Activated T-cell treated with anti-CD3 and anti-CD28 coated beads, Interleukin-2, amount 50 U/mL, for 72 hours (primary cell): ENCODE data around the gene RNF31. TPM values are rescaled to one million over a fixed set of nuclear protein-coding genes. Genes with fewer than 3 reads are reported as not detected.

Experiments used
- ATAC-seq, 2 donors: fragments of 150-1000 bp; cut with Tn5 transposase; replicated peaks in 1 of 2; 2 replicates each; pipeline ENCODE4 v1.10.0; 2021; ENCODE audit warnings: moderate library complexity in 2 of 2, mild to moderate bottlenecking in 1 of 2
- DNase-seq, 2 donors: peaks; one replicate each; pipeline ENCODE4 v3.0.0; 2021 to 2022; ENCODE audit warnings: mixed read lengths in 1 of 2
- H3K27ac Mint-ChIP-seq: one replicate; pipeline ENCODE4 v1.8.0; 2022; ENCODE audit warnings: mild to moderate bottlenecking, moderate library complexity, mixed read lengths
- H3K27me3 Mint-ChIP-seq: one replicate; pipeline ENCODE4 v1.8.0; 2022; ENCODE audit warnings: low read depth, mixed read lengths
- H3K36me3 Mint-ChIP-seq, 2 donors: one replicate each; pipeline ENCODE4 v1.8.0; 2022; ENCODE audit warnings: mixed read lengths in 2 of 2, mild to moderate bottlenecking in 1 of 2; ENCODE audit not compliant: insufficient read depth in 2 of 2
- H3K4me1 Mint-ChIP-seq: one replicate; pipeline ENCODE4 v1.8.0; 2022; ENCODE audit warnings: low read depth, mixed read lengths
- H3K4me3 Mint-ChIP-seq, 2 donors: one replicate each; pipeline ENCODE4 v1.8.0; 2022; ENCODE audit warnings: mild to moderate bottlenecking in 2 of 2, mixed read lengths in 2 of 2, moderate library complexity in 2 of 2
- H3K9me3 Mint-ChIP-seq, 2 donors: one replicate each; pipeline ENCODE4 v1.8.0; 2022; ENCODE audit warnings: mixed read lengths in 2 of 2
- total RNA-seq, 2 donors: library from RNA; stranded (reverse); gene quantifications; one replicate each; pipeline ENCODE4 v1.2.3, GENCODE V29; 2022

Gene RNF31
- total RNA-seq, 2 donors from 2014 or later, result 88.7 to 90.6 TPM

DNA sequence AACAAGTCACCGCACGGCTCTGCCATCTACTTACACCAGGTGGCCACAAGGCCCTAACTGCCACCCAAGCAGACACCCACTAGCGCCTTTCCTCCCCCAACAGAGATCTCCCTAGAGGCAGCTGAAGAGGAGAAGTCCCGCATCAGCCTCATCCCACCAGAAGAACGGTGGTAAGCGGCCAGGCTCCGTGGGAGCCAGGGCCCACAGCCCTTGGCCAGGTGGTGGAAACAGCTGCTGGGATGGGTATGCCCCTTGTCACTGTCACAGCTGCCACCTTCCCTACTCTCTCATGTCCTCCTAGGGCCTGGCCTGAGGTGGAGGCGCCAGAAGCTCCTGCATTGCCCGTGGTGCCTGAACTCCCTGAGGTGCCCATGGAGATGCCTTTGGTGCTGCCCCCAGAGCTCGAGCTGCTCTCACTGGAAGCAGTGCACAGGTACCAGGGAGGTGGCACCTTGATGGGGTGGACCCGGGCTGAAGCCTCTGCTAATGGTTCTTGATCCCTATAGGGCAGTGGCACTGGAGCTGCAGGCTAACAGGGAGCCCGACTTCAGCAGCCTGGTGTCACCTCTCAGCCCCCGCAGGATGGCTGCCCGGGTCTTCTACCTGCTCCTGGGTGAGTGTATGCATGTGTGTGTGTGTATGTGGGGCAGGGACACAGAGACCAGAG is 32.1 kb downstream of the RNF31 start:
- no peak overlapping the region for H3K27ac Mint-ChIP-seq
- DNase-seq (no peak), ATAC-seq (no peak)
- no peaks in the 10 kb centered on the region for H3K27me3 Mint-ChIP-seq
- no peaks in the 10 kb centered on the region for H3K9me3 Mint-ChIP-seq
- no peaks in the 10 kb centered on the region for H3K4me1 Mint-ChIP-seq
- H3K4me3 Mint-ChIP-seq, result no peak overlapping the region
- H3K36me3 Mint-ChIP-seq, result peaks cover 1 to 4% of the 10 kb centered on the region in 2 donors

DNA sequence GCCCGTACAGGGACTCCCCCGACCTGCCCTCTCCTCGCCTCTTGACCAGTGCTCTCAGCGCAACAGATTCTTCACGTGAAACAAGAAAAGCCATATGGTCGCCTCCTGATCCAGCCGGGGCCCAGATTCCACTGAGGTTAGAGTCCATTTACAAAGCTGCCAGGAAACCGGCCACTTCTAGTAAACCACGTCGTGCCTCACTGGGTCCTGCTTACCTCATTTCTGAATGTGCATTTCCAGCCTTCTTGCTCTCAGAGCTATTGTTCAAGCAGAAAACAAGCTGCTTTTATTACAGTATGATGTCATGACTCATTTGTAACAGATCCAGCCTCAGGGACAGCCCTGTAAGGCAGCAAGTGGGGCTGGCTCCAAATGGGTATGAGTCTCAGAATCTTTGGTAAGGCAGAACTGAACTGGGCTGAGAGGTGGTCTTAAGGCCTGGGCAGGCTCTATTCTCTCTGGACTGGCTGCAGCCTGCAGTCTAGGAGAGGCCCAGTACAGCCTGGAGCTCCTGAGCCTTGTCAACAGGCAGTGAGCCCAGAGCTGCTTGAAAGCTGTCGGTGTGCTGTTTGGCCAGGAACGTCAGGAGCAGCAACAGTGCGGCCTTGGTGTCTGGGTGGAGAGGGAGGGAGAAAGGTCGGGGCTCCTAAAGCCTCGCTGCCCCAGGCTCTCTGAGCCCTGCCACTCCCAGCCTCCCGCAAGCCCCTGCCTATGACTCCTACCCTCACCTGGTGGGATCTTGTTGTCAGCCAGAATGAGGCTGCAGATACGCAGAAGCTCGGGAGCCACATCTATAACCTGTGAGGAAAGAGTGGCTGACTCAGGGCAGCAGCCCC is 32.9 kb downstream of the RNF31 start:
- no peak for DNase-seq
- Mint-ChIP-seq H3K9me3 (no peaks in the 10 kb centered on the region), H3K4me1 (no peaks in the 10 kb centered on the region), H3K4me3 (no peak overlapping the region), H3K27ac (peak overlapping the region; percentile 72), H3K27me3 (no peaks in the 10 kb centered on the region), H3K36me3 (peaks cover 1 to 4% of the 10 kb centered on the region in 2 donors)
- peak in 1 of 2 donors; percentile 3 for ATAC-seq

DNA sequence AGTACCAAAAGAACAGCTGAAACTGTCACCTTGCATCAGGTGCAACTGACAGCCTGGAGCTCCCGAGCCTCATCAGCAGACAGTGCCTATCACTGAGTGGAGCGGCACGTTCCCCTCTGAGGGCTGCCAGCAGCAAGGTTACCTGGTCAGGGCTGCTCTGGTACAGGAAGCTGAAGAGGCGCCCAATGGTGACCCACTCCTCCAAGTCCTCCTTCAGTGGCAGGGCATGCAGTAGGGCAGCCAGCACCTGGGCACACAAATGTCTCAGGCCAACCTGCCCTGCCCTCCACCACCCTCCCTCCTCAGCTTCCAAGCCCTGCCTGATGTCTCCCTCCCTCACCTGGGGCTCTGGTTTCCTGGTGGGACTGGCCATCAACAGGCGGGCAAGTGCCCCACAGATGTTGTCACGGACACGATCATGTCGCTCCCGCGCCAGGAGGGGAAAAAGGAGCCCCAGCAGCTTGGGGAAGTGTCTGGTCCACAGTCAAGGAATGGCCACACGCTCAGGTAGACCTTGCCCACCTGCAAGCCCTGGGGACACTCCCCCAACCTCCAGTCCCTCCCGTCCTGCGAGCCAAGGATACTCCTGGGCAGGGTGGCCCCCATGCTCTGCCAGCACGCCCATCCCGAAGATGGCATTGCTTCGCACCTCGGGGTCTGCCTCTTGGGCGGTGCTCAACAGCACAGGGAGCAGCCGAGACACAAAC is 34.2 kb downstream of the RNF31 start:
- DNase-seq (no peak), ATAC-seq (peak in 1 of 2 donors; percentile 8)
- no peak overlapping the region for H3K4me3 Mint-ChIP-seq
- peaks cover 1 to 4% of the 10 kb centered on the region in 2 donors for H3K36me3 Mint-ChIP-seq
- no peaks in the 10 kb centered on the region for H3K4me1 Mint-ChIP-seq
- H3K27ac Mint-ChIP-seq, result peak overlapping the region; percentile 7
- H3K9me3 Mint-ChIP-seq, result no peaks in the 10 kb centered on the region
- no peaks in the 10 kb centered on the region for H3K27me3 Mint-ChIP-seq

DNA sequence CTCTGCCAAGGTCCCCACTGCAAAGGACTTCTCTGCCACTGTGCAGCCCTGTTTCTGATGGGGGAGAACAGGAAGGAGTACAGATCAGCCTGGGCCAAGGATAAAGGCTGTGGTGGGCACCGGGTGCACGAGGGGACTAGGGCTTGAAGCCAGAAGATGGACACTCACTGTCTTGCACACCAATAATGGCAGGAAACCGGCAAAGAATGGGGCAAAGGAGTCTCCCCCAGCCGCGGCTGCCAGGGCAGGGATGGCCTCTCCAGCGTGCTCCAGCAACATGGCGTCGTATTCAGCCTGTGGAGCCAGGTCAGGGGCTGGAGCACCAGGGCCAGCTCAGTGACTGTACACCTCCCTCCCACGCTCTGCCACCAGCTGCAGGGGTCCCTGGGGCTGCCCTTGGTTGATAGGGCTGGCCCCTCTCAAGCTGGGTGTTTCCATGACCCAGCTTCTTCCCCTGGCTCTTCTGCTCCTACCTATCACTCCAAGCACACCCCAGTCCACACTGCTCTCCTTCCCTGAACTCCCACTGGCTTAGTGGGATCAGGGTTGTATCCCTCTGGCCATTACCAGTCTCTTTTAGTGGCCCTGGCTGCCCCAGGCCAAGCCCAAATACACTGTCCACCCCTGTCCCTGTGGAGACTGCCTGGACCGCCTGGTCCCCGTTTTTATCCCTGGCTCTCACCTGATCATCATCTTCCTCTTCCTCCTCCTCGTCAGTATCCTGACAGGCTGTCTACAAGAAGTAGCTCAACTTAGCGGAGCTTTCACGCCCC is 35.0 kb downstream of the RNF31 start:
- H3K4me3 Mint-ChIP-seq, result no peak overlapping the region
- ATAC-seq (no peak), DNase-seq (no peak)
- peaks cover 1 to 4% of the 10 kb centered on the region in 2 donors for H3K36me3 Mint-ChIP-seq
- H3K27me3 Mint-ChIP-seq, result no peaks in the 10 kb centered on the region
- peaks cover 4% of the 10 kb centered on the region for H3K4me1 Mint-ChIP-seq
- no peaks in the 10 kb centered on the region for H3K9me3 Mint-ChIP-seq
- peak overlapping the region; percentile 7 for H3K27ac Mint-ChIP-seq

DNA sequence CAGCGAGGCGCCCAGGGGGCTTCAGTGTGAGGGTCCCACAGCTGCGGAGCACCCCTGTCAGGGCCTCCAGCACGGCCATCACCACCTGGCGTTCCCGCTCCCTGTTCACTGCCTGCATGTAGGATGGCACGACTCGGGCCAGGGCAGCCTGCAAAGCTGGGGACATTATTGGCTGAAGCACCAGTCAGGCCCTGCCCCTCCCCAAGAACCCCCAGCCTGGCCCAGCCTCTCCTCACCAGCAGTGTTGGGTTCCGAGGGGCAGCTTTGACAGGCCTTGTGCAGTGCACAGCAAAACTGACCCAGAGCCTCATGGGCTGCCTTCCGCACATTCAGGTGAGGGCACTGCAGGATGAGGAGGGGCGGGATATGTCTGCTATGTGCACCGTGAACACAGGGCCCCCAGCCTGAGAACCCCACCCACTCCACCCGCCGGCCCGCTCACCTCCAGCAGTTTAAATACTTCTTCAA is 35.8 kb downstream of the RNF31 start:
- peaks cover 1 to 4% of the 10 kb centered on the region in 2 donors for H3K36me3 Mint-ChIP-seq
- ATAC-seq (no peak), DNase-seq (no peak)
- H3K9me3 Mint-ChIP-seq, result no peaks in the 10 kb centered on the region
- H3K4me1 Mint-ChIP-seq, result peaks cover 12% of the 10 kb centered on the region
- H3K27me3 Mint-ChIP-seq, result no peaks in the 10 kb centered on the region
- no peak overlapping the region for H3K4me3 Mint-ChIP-seq
- H3K27ac Mint-ChIP-seq, result no peak overlapping the region

DNA sequence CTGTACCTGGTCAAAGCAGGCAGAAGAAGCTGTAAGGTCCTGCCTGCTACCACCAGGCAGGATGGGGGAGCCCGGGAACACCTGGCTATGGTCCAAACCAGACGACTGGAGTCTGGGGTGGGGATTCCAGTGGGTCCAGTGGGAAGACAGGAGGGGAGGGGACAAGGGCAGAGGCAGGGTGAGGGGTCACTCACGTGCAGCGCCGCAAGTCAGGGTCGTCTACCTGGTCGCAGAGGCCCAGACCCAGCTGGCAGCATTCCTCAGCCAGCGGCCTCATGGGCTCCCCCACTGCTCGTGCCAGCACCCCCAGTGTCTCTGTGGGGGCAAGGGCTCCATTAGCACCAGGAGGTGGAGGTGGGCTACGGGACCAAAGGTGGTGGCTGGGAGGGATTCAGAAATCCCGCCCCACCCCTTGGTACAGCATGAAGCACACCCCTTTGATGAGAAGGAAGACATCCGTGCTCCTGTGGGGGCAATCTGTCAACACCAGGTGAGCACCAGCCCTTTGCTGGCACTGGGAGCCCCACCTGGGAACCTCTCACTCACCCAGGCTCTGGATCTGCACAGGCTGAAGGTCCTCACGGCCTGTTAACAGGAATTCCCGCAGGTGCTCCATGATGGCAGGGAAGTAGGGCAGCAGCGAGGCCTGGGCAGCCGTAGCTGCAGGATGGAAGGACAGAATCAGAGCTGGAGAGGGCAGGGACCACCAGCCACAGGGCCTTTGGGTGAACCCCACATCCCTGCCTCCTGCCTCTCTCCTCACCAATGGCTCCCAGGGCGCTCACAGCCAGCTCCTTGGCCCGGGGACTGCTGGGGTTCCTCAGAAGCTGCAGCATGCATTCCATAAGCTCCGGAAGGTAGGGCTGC is 37.0 kb downstream of the RNF31 start:
- H3K9me3 Mint-ChIP-seq, result no peaks in the 10 kb centered on the region
- H3K27ac Mint-ChIP-seq, result no peak overlapping the region
- DNase-seq, result no peak
- H3K36me3 Mint-ChIP-seq, result peaks cover 1% of the 10 kb centered on the region in 2 donors
- peaks cover 22% of the 10 kb centered on the region for H3K4me1 Mint-ChIP-seq
- H3K4me3 Mint-ChIP-seq, result no peak overlapping the region
- ATAC-seq, result no peak
- no peaks in the 10 kb centered on the region for H3K27me3 Mint-ChIP-seq

DNA sequence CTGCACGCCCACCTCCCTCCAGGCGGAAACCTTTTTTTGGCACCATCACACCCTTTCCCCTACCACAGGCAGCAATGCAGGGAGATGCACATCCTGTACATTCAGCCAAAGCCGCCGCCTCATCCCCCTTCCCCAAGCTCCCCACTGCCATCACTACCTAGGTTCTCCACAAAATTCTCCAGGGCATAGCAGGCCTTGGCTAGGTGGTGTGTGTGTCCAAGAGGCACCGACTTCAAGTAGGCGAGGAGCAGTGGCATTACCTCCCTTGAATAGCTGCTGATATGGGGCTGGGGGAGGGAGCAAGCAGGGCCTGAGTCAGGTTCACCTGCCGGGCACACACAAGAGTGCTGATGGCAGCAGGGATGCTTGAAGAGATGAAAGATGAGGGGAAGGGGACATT is 37.7 kb downstream of the RNF31 start:
- Mint-ChIP-seq H3K27me3 (no peaks in the 10 kb centered on the region), H3K36me3 (peaks cover 0 to 1% of the 10 kb centered on the region in 2 donors), H3K4me3 (no peak overlapping the region), H3K4me1 (peaks cover 29% of the 10 kb centered on the region), H3K9me3 (no peaks in the 10 kb centered on the region), H3K27ac (no peak overlapping the region)
- ATAC-seq (no peak), DNase-seq (no peak)

DNA sequence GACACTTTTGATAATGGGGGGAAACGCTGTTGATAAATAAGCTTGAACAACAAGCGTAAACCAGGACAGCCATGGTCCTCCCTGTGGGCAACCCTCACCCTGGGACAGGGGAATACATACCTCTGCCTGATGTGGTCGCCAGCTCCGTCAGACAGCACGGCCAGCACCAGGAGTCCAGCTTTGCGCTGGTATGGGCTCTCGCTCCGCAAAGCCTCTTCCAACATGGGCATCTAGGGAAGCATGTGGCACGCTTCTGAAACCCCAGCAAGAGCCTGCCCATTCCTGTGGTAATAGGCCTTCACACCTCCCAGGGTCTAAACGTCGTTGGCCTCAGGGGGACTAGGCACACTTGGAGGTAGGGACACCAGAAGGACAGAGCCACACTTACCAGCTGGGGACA is 38.4 kb downstream of the RNF31 start:
- Mint-ChIP-seq H3K4me3 (no peak overlapping the region), H3K27ac (no peak overlapping the region)
- ATAC-seq, result no peak

DNA sequence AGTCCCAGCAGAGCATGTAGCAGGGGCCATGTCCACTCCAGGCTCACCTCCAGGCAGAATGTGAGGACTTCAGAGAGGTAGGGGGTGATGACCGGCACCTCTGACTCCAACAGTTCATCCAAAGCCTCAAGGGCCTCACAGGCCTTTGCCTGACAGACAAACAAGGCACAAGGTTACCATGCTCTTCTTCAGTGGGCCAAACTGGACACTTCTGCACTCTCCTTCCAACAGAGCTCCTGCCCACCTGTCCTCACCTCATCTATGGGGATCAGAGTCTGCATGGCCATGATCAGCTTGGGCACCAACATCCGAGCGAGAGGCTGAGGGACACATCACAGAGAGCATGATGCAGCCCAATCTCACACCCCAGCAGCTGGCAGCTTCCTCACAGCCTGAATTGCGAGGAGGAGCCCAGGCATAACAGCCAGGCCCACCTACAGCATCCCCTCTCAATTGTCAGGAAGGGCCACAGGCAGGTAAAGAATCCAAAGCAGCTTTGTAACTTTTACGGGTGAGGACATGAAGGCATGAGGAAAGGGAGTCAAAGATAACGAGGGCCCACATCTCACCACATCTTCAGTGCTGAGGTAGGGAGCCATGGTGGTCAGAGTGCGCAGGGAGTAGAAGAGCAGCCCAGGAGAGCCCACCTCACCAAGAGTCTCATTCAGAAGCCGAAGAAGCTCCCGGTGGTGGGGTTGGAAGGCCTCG is 39.7 kb downstream of the RNF31 start:
- ATAC-seq, result no peak
- H3K4me1 Mint-ChIP-seq, result peaks cover 38% of the 10 kb centered on the region
- no peak for DNase-seq
- no peaks in the 10 kb centered on the region for H3K9me3 Mint-ChIP-seq
- H3K27ac Mint-ChIP-seq, result peak overlapping the region; percentile 48
- H3K36me3 Mint-ChIP-seq, result peaks cover 0 to 1% of the 10 kb centered on the region in 2 donors
- no peaks in the 10 kb centered on the region for H3K27me3 Mint-ChIP-seq
- H3K4me3 Mint-ChIP-seq, result peak overlapping the region; percentile 77 to 91

More for the DNA sequence above, 38.4 kb downstream of the RNF31 start:
- no peaks in the 10 kb centered on the region for H3K27me3 Mint-ChIP-seq
- no peak for DNase-seq
- H3K4me1 Mint-ChIP-seq, result peaks cover 32% of the 10 kb centered on the region
- peaks cover 0 to 1% of the 10 kb centered on the region in 2 donors for H3K36me3 Mint-ChIP-seq
- no peaks in the 10 kb centered on the region for H3K9me3 Mint-ChIP-seq

DNA sequence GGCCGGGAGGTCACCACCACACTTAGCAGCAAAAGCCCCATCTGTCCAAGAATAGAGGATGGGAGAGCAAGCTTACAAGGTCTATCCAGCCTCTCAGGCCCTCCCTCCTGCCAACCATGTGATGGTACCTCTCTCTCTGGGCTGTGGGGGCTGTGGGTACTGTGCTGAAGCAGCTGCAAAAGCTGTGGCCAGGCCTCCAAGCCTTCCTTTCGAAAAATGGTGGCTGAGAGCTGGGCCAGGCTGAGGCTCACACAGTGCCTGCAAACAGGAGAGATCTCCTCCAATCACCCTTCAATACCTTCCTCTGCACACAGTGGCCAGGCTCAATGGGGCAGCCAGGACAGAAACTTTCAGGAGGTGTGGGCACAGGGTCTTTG is 40.2 kb downstream of the RNF31 start:
- H3K9me3 Mint-ChIP-seq, result no peaks in the 10 kb centered on the region
- H3K27me3 Mint-ChIP-seq, result no peaks in the 10 kb centered on the region
- peak overlapping the region; percentile 91 to 93 for H3K4me3 Mint-ChIP-seq
- no peak for DNase-seq
- ATAC-seq, result no peak
- H3K36me3 Mint-ChIP-seq, result peaks cover 0 to 3% of the 10 kb centered on the region in 2 donors
- no peak overlapping the region for H3K27ac Mint-ChIP-seq
- H3K4me1 Mint-ChIP-seq, result peaks cover 44% of the 10 kb centered on the region

DNA sequence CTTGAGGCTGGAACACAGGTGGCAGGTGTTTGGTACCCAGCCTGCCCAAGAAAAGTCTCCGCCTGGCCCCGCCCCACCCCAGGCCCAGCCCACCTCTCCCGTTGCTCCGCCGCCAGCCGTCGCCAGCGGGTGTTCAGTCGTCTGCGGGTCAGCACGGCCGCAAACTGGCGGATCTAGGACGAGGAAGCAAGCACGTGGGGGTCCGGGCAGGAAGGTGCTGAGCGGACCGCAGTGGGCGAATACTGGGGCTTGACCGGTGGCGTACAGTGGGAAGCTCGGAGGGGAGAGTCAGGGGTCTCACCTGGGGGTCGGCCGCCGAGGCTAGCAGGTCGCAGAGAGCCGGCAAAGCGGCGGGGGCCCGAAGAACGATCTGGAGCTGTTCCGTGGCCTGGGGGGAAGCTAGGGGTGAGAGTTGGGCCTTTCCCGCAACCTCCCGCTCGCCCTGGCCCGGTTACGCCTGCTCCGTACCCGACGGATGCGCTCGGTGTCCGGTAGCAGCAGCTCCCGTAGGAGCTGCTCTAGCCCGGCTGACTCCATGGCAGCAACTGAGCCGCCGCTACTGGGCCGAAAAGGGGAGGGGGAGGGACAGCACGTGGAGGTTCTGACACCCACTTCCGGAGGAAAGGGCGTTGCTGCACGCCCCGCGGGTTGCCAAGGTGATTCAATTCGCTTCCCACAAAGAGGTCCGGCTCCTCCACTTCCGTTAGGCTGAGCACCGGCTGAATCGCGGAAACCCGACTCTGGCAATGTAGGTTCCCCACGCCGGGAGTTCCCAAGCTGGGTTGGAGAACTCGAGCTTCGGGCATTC is 41.2 kb downstream of the RNF31 start, which contains the start of gene IPO4:
Gene IPO4, minus strand, starts transcription at position 566 of the 808 bp plus-strand sequence. Its CDS starts 29 bp downstream, at position 537.
- Mint-ChIP-seq H3K27me3 (no peaks in the 10 kb centered on the region), H3K4me3 (peak within 1 kb of the TSS; percentile 91 to 93), H3K4me1 (peaks cover 49% of the 10 kb centered on the region), H3K9me3 (no peaks in the 10 kb centered on the region), H3K27ac (peak within 1 kb of the TSS; percentile 89), H3K36me3 (peaks cover 3 to 9% of the 10 kb centered on the region in 2 donors)
- peak; percentile 92 for ATAC-seq
- peak; percentile 94 to 96 for DNase-seq
